Measurements from ENCODE around the gene CSPG4.

- TF ChIP-seq EZH2 (IDR thresholded peaks at IDR 0.05; ENCODE audit: low read depth) (no peak), CTCF (conservative IDR thresholded peaks at IDR 0.05) (no peak)
These were observed at the start of gene CSPG4 for GRCh38 chr15:75712668-75713337.
